Germinal center (tissue), 1 donor: ENCODE data around the gene LEAP2.

Experiments used
- DNase-seq: peaks from one replicate; pipeline ENCODE4 v3.0.0; 2012; ENCODE audit warnings: mixed read lengths, low spot score

Gene LEAP2

GRCh38 chr5:132877938-132878337, 4.5 kb downstream of the LEAP2 start:
- DNase-seq: no peak

DNA sequence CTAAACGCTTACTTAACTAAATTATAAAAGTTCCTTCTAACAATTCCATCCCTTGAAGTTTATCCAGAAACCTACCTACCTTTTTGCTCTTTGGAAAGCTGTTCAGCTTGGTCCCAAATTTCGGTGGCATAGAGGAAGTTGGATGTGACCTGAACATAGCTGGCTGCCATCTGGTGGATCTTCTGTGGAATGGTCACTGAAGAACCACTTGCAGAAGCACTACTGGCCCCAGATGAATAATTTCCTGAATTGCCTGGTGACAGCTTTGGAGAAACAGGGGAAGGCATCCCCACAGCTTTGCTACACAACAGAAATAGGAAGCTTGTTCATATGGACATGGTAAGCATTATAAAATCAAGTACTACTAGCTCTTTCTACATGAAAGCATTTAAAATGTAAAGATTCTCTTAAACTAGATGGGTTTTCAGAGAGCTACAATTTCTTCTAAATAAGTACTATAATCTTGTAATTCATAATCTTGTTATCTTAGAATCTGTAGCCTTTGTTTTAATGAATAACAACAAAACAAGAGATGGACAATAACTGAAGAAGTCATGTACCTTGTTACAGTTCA, 9.9 kb downstream of the LEAP2 start:
- DNase-seq: peak; percentile 30

GRCh38 chr5:132884548-132884947, 11.1 kb downstream of the LEAP2 start:
- DNase-seq: no peak

DNA sequence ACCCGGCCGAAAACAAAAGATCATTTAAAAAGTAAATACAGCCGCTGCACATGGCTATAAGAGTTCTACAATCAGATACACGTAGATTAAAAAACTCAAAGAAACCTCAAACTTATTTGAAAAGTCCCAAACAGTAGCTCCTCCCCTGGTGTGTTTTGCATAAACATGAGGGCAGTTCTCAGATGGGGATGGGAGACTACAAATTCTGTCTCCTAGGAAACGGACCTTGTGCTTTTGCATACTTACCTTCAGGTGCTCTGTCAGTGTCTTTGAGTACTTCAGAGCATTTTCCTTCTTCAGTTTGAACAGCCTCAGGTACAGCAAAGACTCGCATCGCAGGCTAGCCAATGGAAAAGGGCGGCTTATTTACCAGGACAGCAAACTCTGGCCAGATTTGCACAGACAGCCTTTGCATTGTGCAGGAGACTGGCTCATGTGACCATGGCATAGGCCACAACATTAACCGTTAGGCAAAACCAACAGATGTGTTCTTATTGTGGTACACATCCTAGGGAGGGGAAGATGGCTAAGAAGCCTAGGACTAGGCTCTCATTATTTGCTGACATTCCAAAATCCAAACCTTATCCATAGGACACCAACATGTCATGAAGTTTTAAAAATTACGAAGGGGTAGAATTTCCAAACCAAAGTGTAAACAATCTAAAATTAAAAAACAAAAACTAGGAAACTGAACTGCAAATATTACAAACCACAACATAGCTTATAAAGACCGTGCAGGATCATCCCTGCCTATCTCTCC, 12.8 kb downstream of the LEAP2 start:
- peak; percentile 45 for DNase-seq

DNA sequence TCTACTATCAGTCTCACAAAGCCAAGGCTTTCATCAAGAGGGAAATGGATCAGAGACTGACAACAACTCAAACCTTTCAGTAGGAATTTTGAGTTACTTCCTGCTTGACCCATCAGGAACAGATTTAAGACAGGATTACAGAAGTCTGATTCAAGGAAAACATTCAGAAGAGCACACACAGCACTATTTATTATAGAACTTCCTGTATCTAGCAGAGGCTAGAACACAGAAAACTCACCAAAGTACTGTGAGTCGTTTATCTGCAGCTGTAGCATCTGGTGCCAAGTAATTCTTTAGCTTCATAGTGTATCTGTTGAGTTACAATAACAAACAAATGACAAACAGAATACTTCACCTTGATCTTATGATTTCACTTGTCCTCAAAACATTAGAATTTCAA, 13.8 kb downstream of the LEAP2 start:
- no peak for DNase-seq

DNA sequence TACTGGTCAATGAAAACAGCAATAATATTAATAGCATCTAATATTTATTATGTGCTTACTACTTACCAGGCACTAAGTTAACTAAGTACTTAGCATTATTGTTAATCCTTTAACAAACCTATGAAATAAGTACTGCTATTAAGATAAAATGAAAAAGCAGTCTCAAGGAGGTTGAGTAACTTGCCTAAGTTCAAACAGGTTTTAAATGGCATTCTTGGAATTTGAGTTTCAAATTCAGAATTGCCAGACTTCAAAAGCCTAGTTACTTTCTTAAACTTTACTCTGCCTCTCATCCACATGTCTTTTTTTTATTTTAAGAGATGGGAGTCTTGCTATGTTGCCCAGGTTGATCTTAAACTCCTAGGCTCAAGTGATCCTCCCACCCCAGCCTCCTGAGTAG, 16.0 kb downstream of the LEAP2 start:
- DNase-seq: no peak

- DNase-seq: no peak
Measured at GRCh38 chr5:132890817-132891216, 17.3 kb downstream of the LEAP2 start.

GRCh38 chr5:132895719-132896305, 22.3 kb downstream of the LEAP2 start:
- DNase-seq: no peak

GRCh38 chr5:132896685-132897084, 23.2 kb downstream of the LEAP2 start:
- no peak for DNase-seq

DNA sequence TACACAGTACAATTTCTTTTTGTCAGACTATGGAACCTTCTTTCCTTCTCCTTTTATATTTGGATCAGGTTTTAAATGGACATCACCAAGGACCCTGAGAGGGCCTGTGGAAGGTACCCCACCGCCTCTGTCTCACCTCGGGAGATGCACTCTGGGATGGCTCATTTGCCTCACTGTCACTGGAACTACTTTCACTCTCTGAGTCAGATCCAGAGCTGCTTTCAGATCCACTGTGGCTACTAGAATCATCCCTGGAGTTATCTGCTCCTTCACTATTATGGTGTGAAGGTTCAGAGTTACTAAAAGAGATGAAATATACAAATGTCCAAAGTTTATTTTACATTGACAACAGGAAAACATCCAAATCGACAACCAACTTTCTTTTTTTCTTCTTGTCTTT, 24.6 kb downstream of the LEAP2 start:
- no peak for DNase-seq

GRCh38 chr5:132901036-132901435, 27.6 kb downstream of the LEAP2 start:
- no peak for DNase-seq

DNA sequence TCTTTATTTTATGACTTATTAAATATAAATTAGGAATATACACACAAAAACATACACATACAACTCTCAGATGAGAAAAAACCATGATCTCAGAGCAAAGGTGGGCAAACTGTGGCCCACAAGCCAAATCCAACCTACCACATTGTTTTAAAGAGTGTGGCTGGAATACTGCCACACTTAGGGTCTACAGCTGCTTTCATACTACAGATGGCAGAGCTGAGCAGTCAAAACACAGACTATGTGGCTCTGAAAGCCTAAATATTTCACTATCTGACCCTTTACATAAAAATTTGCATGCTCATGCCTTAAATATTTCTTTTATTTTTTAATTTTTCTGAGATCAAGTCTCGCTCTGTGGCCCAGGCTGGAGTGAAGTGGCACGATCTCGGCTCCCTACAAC, 28.3 kb downstream of the LEAP2 start:
- no peak for DNase-seq

DNA sequence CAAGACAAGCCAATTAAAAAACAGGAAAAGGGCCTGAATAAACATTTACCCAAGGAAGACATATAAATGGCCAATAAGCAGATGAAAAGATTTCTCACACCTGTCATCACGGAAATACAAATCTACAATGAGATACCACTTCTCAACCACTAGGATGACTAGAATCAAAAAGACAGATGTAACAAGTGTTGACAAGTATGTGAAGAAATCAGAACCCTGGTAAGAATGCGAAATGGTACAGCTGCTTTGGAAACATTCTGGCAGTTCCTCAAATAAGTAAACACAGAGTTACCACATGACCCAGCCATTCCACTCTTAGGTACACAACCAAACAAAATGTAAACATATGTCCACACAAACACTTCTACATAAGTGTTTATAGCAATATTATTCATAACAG, 32.5 kb downstream of the LEAP2 start:
- no peak for DNase-seq

DNA sequence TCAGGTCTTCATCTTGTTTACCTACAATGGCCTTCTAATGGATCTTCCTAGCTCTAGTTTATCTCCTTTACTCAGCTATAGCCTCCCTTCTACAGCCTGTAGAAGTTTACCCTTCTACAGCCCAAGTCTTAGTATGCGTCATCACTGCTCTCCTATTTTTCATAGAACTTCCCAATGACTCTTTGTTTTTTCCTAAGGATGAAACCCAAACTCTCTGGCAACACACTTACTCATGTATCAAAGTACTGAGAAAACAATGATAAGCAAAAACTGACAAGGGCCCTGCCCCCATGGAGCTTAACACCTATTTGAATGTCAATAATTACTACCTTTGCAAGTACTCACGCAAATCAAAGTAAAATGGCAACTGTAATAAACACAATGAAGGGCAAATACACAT, 33.7 kb downstream of the LEAP2 start:
- no peak for DNase-seq

- no peak for DNase-seq
Measured at GRCh38 chr5:132909702-132910101, 36.2 kb downstream of the LEAP2 start.

GRCh38 chr5:132915681-132916080, 42.2 kb downstream of the LEAP2 start:
- no peak for DNase-seq

- DNase-seq: no peak
Measured at GRCh38 chr5:132916086-132916485, 42.6 kb downstream of the LEAP2 start.
